Stimulated activated CD8-positive, alpha-beta memory T cell treated with anti-CD3 and anti-CD28 coated beads, Interleukin-4, amount 100 ng/mL, for 4 hours (primary cell): ENCODE data around the gene NLN.

Source experiments
- DNase-seq, 2 donors: peaks; one replicate each; pipeline ENCODE4 v3.0.0-alpha.2; 2020; ENCODE audit warnings: low read depth in 2 of 2, low spot score in 1 of 2

Gene NLN

GRCh38 chr5:65808251-65808741 is 86.3 kb downstream of the NLN start:
- DNase-seq, result no peak

GRCh38 chr5:65808818-65809217 is 86.8 kb downstream of the NLN start:
- DNase-seq, result no peak

- no peak for DNase-seq
Observed at GRCh38 chr5:65809817-65810531, 88.0 kb downstream of the NLN start.

- DNase-seq, result no peak
Observed at GRCh38 chr5:65811004-65811403, 89.0 kb downstream of the NLN start.

- DNase-seq, result no peak
Observed at GRCh38 chr5:65811885-65812284, 89.9 kb downstream of the NLN start.

GRCh38 chr5:65812648-65813047 is 90.6 kb downstream of the NLN start:
- DNase-seq, result no peak

GRCh38 chr5:65813174-65813573 is 91.2 kb downstream of the NLN start:
- DNase-seq, result no peak

GRCh38 chr5:65815161-65815560 is 93.2 kb downstream of the NLN start:
- DNase-seq, result no peak

- DNase-seq, result no peak
Observed at GRCh38 chr5:65816729-65817128, 94.7 kb downstream of the NLN start.

GRCh38 chr5:65817931-65818330 is 95.9 kb downstream of the NLN start:
- no peak for DNase-seq

- DNase-seq, result no peak
Observed at GRCh38 chr5:65818592-65818991, 96.6 kb downstream of the NLN start.

- DNase-seq, result no peak
Observed at GRCh38 chr5:65819215-65819904, 97.4 kb downstream of the NLN start.

- DNase-seq, result no peak
Observed at GRCh38 chr5:65819905-65820240, 97.9 kb downstream of the NLN start.

- DNase-seq, result no peak
Observed at GRCh38 chr5:65820373-65820772, 98.4 kb downstream of the NLN start.

- DNase-seq, result no peak
Observed at GRCh38 chr5:65821966-65822365, 100.0 kb downstream of the NLN start.

- DNase-seq, result no peak
Observed at GRCh38 chr5:65822710-65823109, 100.7 kb downstream of the NLN start.

- no peak for DNase-seq
Observed at GRCh38 chr5:65823204-65823603, 101.2 kb downstream of the NLN start.

GRCh38 chr5:65823845-65824445 is 101.9 kb downstream of the NLN start:
- no peak for DNase-seq

GRCh38 chr5:65825408-65826328 is 103.7 kb downstream of the NLN start:
- DNase-seq, result no peak

- DNase-seq, result no peak
Observed at GRCh38 chr5:65828022-65828896, 106.3 kb downstream of the NLN start.
